ENCODE measurements around the gene ITPK1.

DNA sequence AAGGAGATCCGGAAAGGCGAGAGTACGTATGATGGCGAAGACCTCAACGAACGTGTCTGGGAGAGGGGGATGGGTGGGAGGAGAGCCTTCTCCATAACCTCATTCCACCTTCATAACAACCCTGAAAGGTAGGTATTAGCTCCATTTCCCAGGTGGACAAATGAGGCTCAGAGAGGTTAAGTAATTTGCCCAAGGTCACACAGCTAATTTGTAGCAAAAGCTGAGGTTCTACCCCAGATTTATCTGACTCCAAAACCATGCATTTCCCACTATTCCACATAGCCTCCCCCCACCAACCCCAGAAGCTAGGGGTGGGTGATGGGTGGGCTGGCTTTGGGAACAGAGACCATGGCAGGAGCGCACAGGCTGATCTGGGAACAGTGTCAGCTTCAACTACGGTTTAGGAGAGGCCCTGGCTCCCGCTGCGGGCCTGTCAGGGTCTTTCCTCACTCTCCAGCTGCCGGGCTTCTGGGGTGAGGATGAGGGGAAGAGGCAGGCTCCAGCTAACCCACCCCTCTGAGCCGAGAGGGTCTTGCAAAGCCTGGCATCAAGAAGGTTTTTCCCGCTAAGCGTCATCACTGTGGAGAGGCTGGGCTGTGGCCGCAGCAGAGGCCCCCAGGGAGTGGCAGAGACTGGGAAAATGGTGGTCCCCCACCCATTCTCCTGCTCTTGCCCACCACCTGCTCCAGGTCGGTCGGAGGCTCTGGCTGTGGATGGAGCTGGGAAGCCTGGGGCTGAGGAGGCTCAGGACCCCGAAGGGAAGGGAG is 183.9 kb downstream of the ITPK1 start:
- TF ChIP-seq POLR2A (IDR thresholded peaks at IDR 0.05), result no peak
- TF ChIP-seq CTCF (IDR thresholded peaks at IDR 0.05), result no peak

Measured in stomach (tissue), 4 donors.